HEK293T (cell line): ENCODE measurements around the gene RABL3.

Experiments used
- ELF4 ChIP-seq: fragments of 450-650 bp; IDR thresholded peaks from 2 replicates; pipeline ENCODE4 v1.6.1; 2017; ENCODE audit warnings: antibody characterized with exemption
- FOXA1 ChIP-seq: fragments of 450-650 bp; IDR thresholded peaks from 2 replicates; pipeline ENCODE4 v1.6.1; 2016; ENCODE audit warnings: mild to moderate bottlenecking
- FOXK2 ChIP-seq: fragments of 450-650 bp; IDR thresholded peaks from 2 replicates; pipeline ENCODE4 v1.6.1; 2016; ENCODE audit warnings: mild to moderate bottlenecking
- FOXM1 ChIP-seq: fragments of 450-650 bp; IDR thresholded peaks from 2 replicates; pipeline ENCODE4 v1.6.1; 2017; ENCODE audit warnings: mild to moderate bottlenecking, borderline replicate concordance
- SUZ12 ChIP-seq: fragments of 450-650 bp; IDR thresholded peaks from 2 replicates; pipeline ENCODE4 v1.6.1; 2016; ENCODE audit warnings: mild to moderate bottlenecking

DNA sequence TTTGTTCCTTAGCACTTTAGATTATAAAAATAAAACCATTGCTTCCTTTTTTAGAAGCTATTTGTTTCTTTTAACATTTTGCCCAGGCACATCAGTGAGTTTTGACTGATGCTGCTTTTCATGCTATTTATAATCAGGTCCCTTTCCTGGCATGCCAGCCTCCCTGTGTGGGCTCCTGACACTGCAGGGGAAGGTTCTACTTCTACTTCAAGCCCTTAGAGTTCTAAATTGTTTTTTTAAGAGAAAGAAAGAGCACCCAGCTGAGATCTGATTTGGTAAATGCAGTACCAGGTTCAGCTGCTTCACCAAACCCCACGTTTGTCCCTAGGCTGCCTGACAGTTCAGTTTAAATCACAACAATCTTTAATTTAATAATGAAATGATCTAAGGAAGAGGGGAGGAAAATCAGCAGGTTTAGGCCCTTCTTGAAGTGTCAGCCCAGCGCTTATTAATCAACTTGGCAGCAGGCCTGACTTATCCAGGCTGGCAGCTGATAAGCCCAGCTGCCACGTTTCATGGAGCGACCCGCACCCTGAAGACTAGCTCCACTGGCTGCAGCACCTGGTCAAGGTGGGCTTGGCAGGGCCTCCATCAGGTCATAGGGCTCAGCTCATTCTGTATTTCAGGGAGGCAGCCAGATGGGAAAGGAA, 89.3 kb downstream of the RABL3 start:
- TF ChIP-seq FOXA1: no peak
- TF ChIP-seq FOXK2: no peak
- TF ChIP-seq SUZ12: no peak
- TF ChIP-seq FOXM1: no peak
- TF ChIP-seq ELF4: no peak
